Measurements from ENCODE around the gene CBX5. TPM values are rescaled to one million over a fixed set of nuclear protein-coding genes. Genes with fewer than 3 reads are reported as not detected.

CBX5 gene
- total and polyA plus RNA-seq, 2 of the 8 experiments (the other 6 are each of a cell fraction or from before 2014, with no cell fraction given) = 62.4 to 231 TPM

DNA sequence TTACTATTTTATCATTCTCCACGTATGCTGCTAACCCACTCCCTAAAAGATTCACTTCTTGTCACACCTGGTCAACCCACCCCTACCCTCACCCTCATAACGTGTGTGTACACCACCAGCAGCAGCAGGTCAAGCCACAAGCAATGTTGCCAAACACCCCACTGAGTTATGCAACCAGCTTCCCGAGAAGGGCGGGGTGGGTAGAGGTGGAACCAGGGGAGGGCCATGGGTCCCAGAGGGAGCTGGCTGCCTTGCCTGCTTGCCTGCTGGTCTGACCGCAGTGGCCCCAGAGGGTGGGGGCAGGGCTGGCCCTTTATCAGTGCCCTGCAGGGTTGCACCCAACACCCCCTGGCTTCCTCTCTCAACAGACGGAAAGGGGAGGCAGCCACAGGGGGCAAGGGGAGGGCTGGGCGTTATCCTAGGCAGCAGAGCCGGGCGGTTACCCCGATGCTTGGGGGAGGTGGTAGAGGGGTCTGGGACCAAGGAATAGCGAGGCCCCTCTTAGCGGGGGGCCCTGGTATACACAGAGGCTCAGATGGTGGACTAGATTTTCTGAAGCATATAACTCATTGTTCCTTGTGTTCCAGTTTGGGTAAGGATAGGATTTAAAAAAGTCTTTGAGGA is 24.4 kb upstream of the CBX5 start:
- CTCF ChIA-PET (ENCODE audit: partially characterized antibody) = interaction anchor here (1.8 to 34.6 kb wide), 2 partner anchors 9 to 20 kb away, joined by 5 to 618 read pairs; partner anchors contain the start of genes COPZ1 and NFE2
- Histone ChIP-seq H4K20me1 (replicated peaks in 1 of 2; ENCODE audit: control insufficient read depth in 1 of 2, insufficient read depth in 2 of 2, low read length in 2 of 2) (no peaks in the 10 kb centered on the region), H2AK5ac (ENCODE audit: low read depth, low read length) (no peak overlapping the region), H2BK5ac (ENCODE audit: low read depth, low read length) (peak overlapping the region; percentile 36; the same call in 1 of the 2 replicates), H4K5ac (ENCODE audit: insufficient read length, low read depth, low read length) (no peak overlapping the region), H4K91ac (replicated peaks; ENCODE audit: insufficient read length, low read length) (no peak overlapping the region), H3K4me3 (ENCODE audit: extremely low read depth in 1 of 4, insufficient read depth in 2 of 4, low read depth in 3 of 4, low read length in 4 of 4) (no peak overlapping the region; a peak in 1 of 8 replicates), H3K4ac (replicated peaks; ENCODE audit: insufficient read length, low read depth, low read length) (no peak overlapping the region), H3K23me2 (ENCODE audit: low read depth, low read length) (peaks cover 6% of the 10 kb centered on the region; the same call in 1 of the 2 replicates), H2BK20ac (ENCODE audit: low read length) (no peak overlapping the region), H4K8ac (ENCODE audit: extremely low read depth, insufficient read depth, low read length) (no peak overlapping the region; the same call in 1 of the 2 replicates), H3K79me2 (ENCODE audit: control insufficient read depth in 1 of 2, insufficient read depth in 2 of 2, low read length in 2 of 2) (no peaks in the 10 kb centered on the region), H3K4me1 (replicated peaks in 1 of 4; ENCODE audit: control insufficient read depth in 3 of 4, insufficient read depth in 4 of 4, low read length in 3 of 4) (peaks cover 12 to 35% (median 21%) of the 10 kb centered on the region in 4 experiments), H3K9me3 (ENCODE audit: insufficient read depth in 2 of 2, low read depth in 1 of 2, low read length in 1 of 2) (no peaks in the 10 kb centered on the region), H3K56ac (replicated peaks; ENCODE audit: insufficient read length, low read depth, low read length) (no peak overlapping the region), H3K27me3 (replicated peaks in 1 of 4; ENCODE audit: control insufficient read depth in 3 of 4, extremely low read depth in 1 of 4, insufficient read depth in 3 of 4, low read length in 3 of 4) (peaks cover 0 to 3% (median 0%) of the 10 kb centered on the region in 4 experiments; a peak in 1 of 7 replicates), H3K4me2 (ENCODE audit: insufficient read depth in 1 of 2, low read depth in 2 of 2, low read length in 2 of 2) (peak overlapping the region; percentile 31 to 56), H3K36me3 (ENCODE audit: control insufficient read depth in 2 of 4, insufficient read depth in 4 of 4, low read length in 3 of 4) (no peaks in the 10 kb centered on the region), H3K14ac (ENCODE audit: insufficient read length) (no peak overlapping the region), H3K23ac (ENCODE audit: insufficient read length) (no peak overlapping the region), H2BK120ac (replicated peaks; ENCODE audit: low read depth, low read length) (no peak overlapping the region), H3K9ac (replicated peaks in 1 of 4; ENCODE audit: extremely low read depth in 1 of 4, low read depth in 3 of 4, low read length in 3 of 4) (no peak overlapping the region), H2BK15ac (ENCODE audit: low read length) (peak overlapping the region; percentile 47; the same call in 1 of the 2 replicates), H2AFZ (ENCODE audit: low read length) (no peak overlapping the region; the same call in 1 of the 2 replicates), H3K18ac (ENCODE audit: extremely low read depth, low read length) (no peak overlapping the region), H2BK12ac (ENCODE audit: low read depth, low read length) (no peak overlapping the region), H3K79me1 (ENCODE audit: low read depth, low read length) (no peaks in the 10 kb centered on the region), H3K27ac (ENCODE audit: low read depth, low read length) (no peak overlapping the region)
- no peak for TF ChIP-seq BRCA1 (IDR thresholded peaks at IDR 0.05; ENCODE audit: low read depth, low read length)
- TF ChIP-seq CEBPB (IDR thresholded peaks at IDR 0.05; ENCODE audit: low read depth, low read length) = peak; percentile 88
- TF ChIP-seq, protein P1, sequence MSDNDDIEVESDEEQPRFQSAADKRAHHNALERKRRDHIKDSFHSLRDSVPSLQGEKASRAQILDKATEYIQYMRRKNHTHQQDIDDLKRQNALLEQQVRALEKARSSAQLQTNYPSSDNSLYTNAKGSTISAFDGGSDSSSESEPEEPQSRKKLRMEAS (IDR thresholded peaks at IDR 0.05) = no peak
- FAIRE-seq (no peak), DNase-seq (ENCODE audit: low read depth in 1 of 2, low spot score in 2 of 2) (peak in 1 of 2 experiments; percentile 59)
- 50% methylated on average over 12 of the region's 12 CpGs; no CpG with 5 or more reads in 1 of the 2 experiments for WGBS, 2 experiments (ENCODE audit: extremely low coverage in 1 of 2, insufficient coverage in 1 of 2, insufficient read length in 1 of 2, insufficient replicate concordance in 2 of 2, low coverage in 1 of 2, low lambda C conversion rate in 2 of 2, missing lambda C conversion rate in 1 of 2)
- POLR2A ChIA-PET (ENCODE audit: partially characterized antibody) = interaction anchor here (1.0 to 6.5 kb wide), 5 partner anchors 12 to 48 kb away, joined by 3 to 56 read pairs (median 21); partner anchors contain the start of genes CBX5 and HNRNPA1
